GM12878 (cell line): ENCODE results near the gene F12. TPM values are rescaled to one million over a fixed set of nuclear protein-coding genes. Genes with fewer than 3 reads are reported as not detected.

Experiments used
- ATAC-seq: fragments of 200-7000 bp; cut with Tn5 transposase; 3 replicates; pipeline ENCODE4 v1.9.1; 2020; ENCODE audit warnings: mild to moderate bottlenecking, moderate library complexity
- BruUV-seq: library from RNA; stranded (reverse); fragments of 400-500 nt; replicated peaks from 2 replicates; lab custom pipeline; 2021; lab: Mats Ljungman, UMichigan
- CTCF ChIA-PET: fragments of 300-600 bp; sonication (Branson Sonifier 250); formaldehyde crosslinking; extraction: SDS; loops from one replicate; lab custom pipeline; 2021; ENCODE audit warnings: inconsistent platforms; lab: Yijun Ruan, JAX
- POLR2A ChIA-PET: fragments of 350-600 bp; formaldehyde crosslinking; extraction: SDS; loops from one replicate; lab custom pipeline; 2021; ENCODE audit warnings: inconsistent platforms; lab: Charles Lee
- RAD21 ChIA-PET: fragments of 300-600 bp; sonication (Branson Sonifier 250); formaldehyde crosslinking; loops from one replicate; lab custom pipeline; 2023; ENCODE audit warnings: antibody characterized with exemption; ENCODE audit not compliant: unreplicated experiment; lab: Charles Lee
- SMC1A ChIA-PET: fragments of 300-600 bp; sonication (Branson Sonifier 250); formaldehyde crosslinking; loops from one replicate; lab custom pipeline; 2023; ENCODE audit not compliant: unreplicated experiment, uncharacterized antibody; lab: Charles Lee
- DNase-seq: peaks from one replicate; pipeline ENCODE4 v3.0.0-alpha.2; 2011; ENCODE audit warnings: low read depth, low spot score
- FAIRE-seq: peaks from 3 replicates; lab custom pipeline; 2011; peaks lifted over from hg19 to GRCh38; lab: Jason Lieb, UNC
- H2AFZ ChIP-seq: 2 replicates; pipeline ENCODE4 v1.6.0; 2011; ENCODE audit warnings: low read depth, low read length, control low read depth; ENCODE audit not compliant: control insufficient read depth
- H3K27ac ChIP-seq: 2 replicates; pipeline ENCODE4 v1.5.1; 2011; ENCODE audit warnings: control low read depth; ENCODE audit not compliant: control insufficient read depth, insufficient read depth
- H3K27me3 ChIP-seq, 2 experiments: replicated peaks in 1 of 2; 2 replicates each; pipeline versions ENCODE4 v1.6.0 to v1.6.1; 2011; ENCODE audit warnings: low read length in 1 of 2; ENCODE audit not compliant: control insufficient read depth in 2 of 2, insufficient read depth in 2 of 2
- H3K36me3 ChIP-seq, 2 experiments: 2 replicates each; pipeline ENCODE4 v1.5.1; 2011; ENCODE audit warnings: low read length in 1 of 2; ENCODE audit not compliant: control insufficient read depth in 2 of 2, insufficient read depth in 2 of 2
- H3K4me1 ChIP-seq: 2 replicates; pipeline ENCODE4 v1.6.1; 2011; ENCODE audit warnings: mild to moderate bottlenecking, low read length, moderate library complexity, mixed read lengths; ENCODE audit not compliant: control insufficient read depth, insufficient read depth
- H3K4me2 ChIP-seq: 2 replicates; pipeline ENCODE4 v1.6.0; 2011; ENCODE audit warnings: control low read depth; ENCODE audit not compliant: control insufficient read depth, insufficient read depth
- H3K4me3 ChIP-seq: fragments of 200-600 bp; sonication (generic); 2 replicates; pipeline ENCODE4 v1.5.1; 2016
- H3K79me2 ChIP-seq: 2 replicates; pipeline ENCODE4 v1.6.0; 2011; ENCODE audit warnings: low read length; ENCODE audit not compliant: control insufficient read depth, insufficient read depth
- H3K9ac ChIP-seq: 2 replicates; pipeline ENCODE4 v1.8.0; 2011; ENCODE audit warnings: low read length, control low read depth, mixed read lengths; ENCODE audit not compliant: control insufficient read depth, insufficient read depth
- H3K9me3 ChIP-seq: replicated peaks from 3 replicates; pipeline ENCODE4 v1.5.1; 2011; ENCODE audit warnings: mild to moderate bottlenecking, low read length; ENCODE audit not compliant: control insufficient read depth, insufficient read depth
- H4K20me1 ChIP-seq: 2 replicates; pipeline ENCODE4 v1.6.0; 2011; ENCODE audit not compliant: control insufficient read depth, insufficient read depth
- CHD4 ChIP-seq: fragments of 200-600 bp; sonication (generic); IDR thresholded peaks from 2 replicates; pipeline ENCODE4 v1.6.1; 2016; ENCODE audit warnings: mild to moderate bottlenecking
- MLLT1 ChIP-seq: fragments of 450-650 bp; IDR thresholded peaks from 2 replicates; pipeline ENCODE4 v1.6.1; 2016; ENCODE audit warnings: mild to moderate bottlenecking
- RFX5 ChIP-seq: IDR thresholded peaks from 2 replicates; pipeline ENCODE4 v1.6.1; 2011; ENCODE audit warnings: low read depth, low read length, improper control_type of control experiment
- WGBS: methylation state at CpG from one replicate; pipeline ENCODE4 v1.1.6; 2016; ENCODE audit warnings: low lambda C conversion rate; ENCODE audit not compliant: insufficient replicate concordance, insufficient coverage; ENCODE audit errors: missing lambda C conversion rate; 5-methylcytosine and 5-hydroxymethylcytosine counted together
- in situ Hi-C: fragments of 300-500 bp; cut with MboI; formaldehyde crosslinking; loops from 9 replicates; pipeline ENCODE4 v1.14.3; 2018; ENCODE audit warnings: mixed read lengths
- intact Hi-C: fragments of 100-400 bp; cut with micrococcal nuclease; formaldehyde crosslinking; loops from one replicate; pipeline ENCODE4 v1.14.2; 2022; ENCODE audit not compliant: unreplicated experiment
- polyA plus RNA-seq, 11 experiments: library from polyadenylated mRNA; depleted of rRNA in 4 of 11; unstranded in 6 of 11; stranded (reverse) in 5 of 11; fragments of >200 nt; fragmentation: Nextera tagmentation in 4 of 11; fragmentation: Illumina TruSeq in 1 of 11; extraction: Ambion mirVana in 4 of 11; extraction: Trizol in 1 of 11; gene quantifications; 1 replicate in 1 of 11; 2 replicates in 10 of 11; pipeline versions ENCODE4 v1.2.1 to v1.2.3, GENCODE V29; 2011 to 2016; ENCODE audit warnings: inconsistent platforms in 2 of 11, missing spikeins in 2 of 11, low read depth in 1 of 11
- total RNA-seq, 4 experiments: library from RNA; depleted of rRNA in 3 of 4; stranded (reverse); fragments of >200 nt in 3 of 4; fragmentation: Illumina TruSeq in 1 of 4; extraction: Trizol in 1 of 4; gene quantifications; 2 replicates each; pipeline versions ENCODE4 v1.2.1 to v1.2.3, GENCODE V29; 2013 to 2021
- TF ChIP-seq, protein P1 (sequence below): IDR thresholded peaks from 2 replicates; pipeline ENCODE4 v1.6.1; 2011; ENCODE audit warnings: low read depth, mild to moderate bottlenecking, low read length, moderate library complexity, borderline replicate concordance; ENCODE audit errors: extremely low read depth

The F12 gene
- total and polyA plus RNA-seq, 10 of the 15 experiments (the other 5 are each of a cell fraction or from before 2014, with no cell fraction given): 0.25 to 11.3 (median 5.5) TPM

DNA sequence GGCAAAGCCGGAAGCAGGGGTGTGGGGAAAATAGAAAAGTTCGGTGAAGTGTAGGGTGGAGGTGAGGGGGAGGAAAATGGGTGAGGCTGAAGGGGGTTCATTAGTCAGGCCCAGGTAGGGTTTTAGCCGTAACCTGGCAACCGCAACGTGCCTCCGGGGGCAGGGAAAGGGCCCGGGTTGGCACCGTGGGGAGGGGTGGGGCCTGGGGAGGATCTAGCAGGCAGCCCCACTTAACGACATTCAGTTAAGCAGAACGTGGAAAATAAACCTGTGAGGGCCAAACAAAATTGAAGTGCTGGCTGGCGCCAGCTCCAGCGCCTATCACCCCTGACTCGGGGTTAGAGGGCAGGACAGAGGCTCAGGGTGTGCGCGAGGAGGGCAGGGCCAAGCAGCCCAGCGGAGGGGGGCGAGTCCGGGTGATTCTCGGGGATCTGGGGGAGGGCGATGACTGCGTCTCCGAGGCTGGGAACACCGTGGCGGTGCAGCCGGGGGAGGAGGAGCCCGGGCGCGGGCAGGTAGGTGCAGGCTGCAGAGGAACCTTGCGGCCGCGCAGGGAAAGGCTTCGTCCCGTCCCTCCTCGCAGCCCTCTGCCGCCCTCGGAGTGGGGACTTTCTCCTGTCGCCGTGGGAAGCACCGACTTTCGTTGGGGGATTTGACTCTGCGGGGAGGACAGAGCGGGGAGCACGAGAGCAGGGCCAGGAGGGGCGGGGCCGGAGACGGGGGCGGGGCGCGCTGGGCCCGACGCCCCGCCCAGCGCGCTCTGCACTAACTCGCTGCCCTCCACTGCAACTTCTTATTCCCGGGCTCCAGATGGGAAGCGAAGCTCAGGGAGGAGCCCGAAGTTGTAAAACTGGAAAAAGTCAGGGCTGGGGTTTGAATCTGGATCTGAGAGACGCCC is 46.5 kb downstream of the F12 start (continued):
- TF ChIP-seq, protein P1, sequence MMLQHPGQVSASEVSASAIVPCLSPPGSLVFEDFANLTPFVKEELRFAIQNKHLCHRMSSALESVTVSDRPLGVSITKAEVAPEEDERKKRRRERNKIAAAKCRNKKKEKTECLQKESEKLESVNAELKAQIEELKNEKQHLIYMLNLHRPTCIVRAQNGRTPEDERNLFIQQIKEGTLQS: no peak
- TF ChIP-seq RFX5: no peak

- H3K4me3 ChIP-seq: peak overlapping the region; percentile 63
- POLR2A ChIA-PET: interaction anchor here (0.6 to 2.7 kb wide), 9 partner anchors 11 to 86 kb away, joined by 3 to 22 read pairs (median 4); partner anchors contain the start of gene LMAN2
- 69% methylated on average over 8 of the region's 8 CpGs for WGBS
- DNase-seq: no peak
- H3K27ac ChIP-seq: peak overlapping the region; percentile 91
- peak overlapping the region; percentile 60 for H3K9ac ChIP-seq
- intact Hi-C loops: loop anchor here (5.0 kb wide), 1 partner anchor 50 kb away; the partner anchor contains the start of gene MXD3
- in situ Hi-C loops: no loop called here
- H3K27me3 ChIP-seq: no peaks in the 10 kb centered on the region
- peaks cover 70% of the 10 kb centered on the region for H3K79me2 ChIP-seq
- CTCF ChIA-PET: interaction anchor here (0.7 to 4.4 kb wide), 10 partner anchors 8 to 148 kb away, joined by 3 to 33 read pairs (median 6); partner anchors contain the start of gene LMAN2
- no peaks in the 10 kb centered on the region for H3K9me3 ChIP-seq
- SMC1A ChIA-PET: interaction anchor here (1.1 to 2.2 kb wide), 7 partner anchors 8 to 250 kb away, joined by 3 to 11 read pairs (median 7); partner anchors contain the start of gene LMAN2
- BruUV-seq: no TSS peak
- no peak for ATAC-seq
- peak overlapping the region; percentile 93 for H3K4me2 ChIP-seq
- peaks cover 63% of the 10 kb centered on the region for H3K4me1 ChIP-seq
- RAD21 ChIA-PET: interaction anchor here (0.9 to 3.7 kb wide), 10 partner anchors 8 to 249 kb away, joined by 3 to 29 read pairs (median 8); partner anchors contain the start of gene LMAN2
- H4K20me1 ChIP-seq: no peaks in the 10 kb centered on the region
- peaks cover 0 to under 1% of the 10 kb centered on the region in 2 experiments; a peak in 2 of 4 replicates for H3K36me3 ChIP-seq
- no peak for FAIRE-seq
- no peak overlapping the region for H2AFZ ChIP-seq
- TF ChIP-seq MLLT1: 0 out of 2 replicates have a peak, but pooled peaks have one; percentile 49
- no peak for TF ChIP-seq CHD4
- TF ChIP-seq, all 136 proteins: peak for 1
These were observed 47.1 kb downstream of the F12 start for GRCh38 chr5:177362292-177362609.
